Sciatic nerve (tissue), 2 donors: ENCODE measurements around the gene NPFF. TPM values are rescaled to one million over a fixed set of nuclear protein-coding genes. Genes with fewer than 3 reads are reported as not detected.
"Not testable (repeated sequence)": the region's sequence is repeated elsewhere in the genome, so short reads cannot be mapped to it uniquely, and the experiment has no call there.

Source experiments
- ATAC-seq: fragments of 200-7000 bp; cut with Tn5 transposase; one replicate; pipeline ENCODE4 v1.9.1; 2020; ENCODE audit warnings: mild to moderate bottlenecking, moderate library complexity
- DNase-seq: peaks from one replicate; pipeline ENCODE4 v3.0.0-alpha.2; 2020; ENCODE audit warnings: low spot score
- intact Hi-C: fragments of 100-400 bp; cut with DNase I; formaldehyde crosslinking; loops from one replicate; pipeline ENCODE4 v1.14.2; 2022
- total RNA-seq: library from RNA; stranded (reverse); fragmentation: NEBNext Ultra II Directional; extraction: Animal tissue kit (Norgen Biotek cat#: 25700); gene quantifications from one replicate; pipeline ENCODE4 v1.2.1, GENCODE V29; 2021
- donor health status: DM: no; HTN: no; CAD: no.
- donor health status: DM: no; HTN: no; CAD: no.

NPFF gene
- total RNA-seq, 1 donor from 2014 or later, result not detected

GRCh38 chr12:53483225-53483978 lies 23.9 kb downstream of the NPFF start:
- DNase-seq (peak; percentile 45), ATAC-seq (no peak)
- intact Hi-C loops, result no loop called here

GRCh38 chr12:53482626-53483168 lies 24.6 kb downstream of the NPFF start:
- DNase-seq (peak; percentile 61), ATAC-seq (peak; percentile 21)
- intact Hi-C loops, result no loop called here

GRCh38 chr12:53481939-53482586 lies 25.2 kb downstream of the NPFF start:
- intact Hi-C loops, result no loop called here
- DNase-seq, result peak; percentile 45
- no peak for ATAC-seq

- intact Hi-C loops, ATAC-seq: not testable (repeated sequence)
- peak; percentile 42 for DNase-seq
These were observed 25.8 kb downstream of the NPFF start for GRCh38 chr12:53481458-53481857.

GRCh38 chr12:53480491-53481442 lies 26.5 kb downstream of the NPFF start:
- DNase-seq (peak; percentile 50), ATAC-seq (no peak)
- intact Hi-C loops, result no loop called here

- DNase-seq (no peak), ATAC-seq (no peak)
- intact Hi-C loops, result no loop called here
These were observed 28.0 kb downstream of the NPFF start for GRCh38 chr12:53479331-53479730.

- intact Hi-C loops, result no loop called here
- DNase-seq (no peak), ATAC-seq (no peak)
These were observed 28.4 kb downstream of the NPFF start for GRCh38 chr12:53478865-53479264.

GRCh38 chr12:53476769-53477209 lies 30.5 kb downstream of the NPFF start:
- no peak for ATAC-seq

GRCh38 chr12:53474819-53475218 lies 32.5 kb downstream of the NPFF start:
- ATAC-seq, result no peak
- no peak for DNase-seq
- intact Hi-C loops, result no loop called here

More at GRCh38 chr12:53476769-53477209, 30.5 kb downstream of the NPFF start:
- DNase-seq, result no peak
- intact Hi-C loops, result no loop called here

- no peak for DNase-seq
- ATAC-seq, result no peak
- intact Hi-C loops, result no loop called here
These were observed 33.2 kb downstream of the NPFF start for GRCh38 chr12:53474077-53474476.

GRCh38 chr12:53472056-53472582 lies 35.2 kb downstream of the NPFF start:
- ATAC-seq, result no peak
- intact Hi-C loops, result no loop called here

GRCh38 chr12:53468282-53468681 lies 39.0 kb downstream of the NPFF start:
- DNase-seq, result no peak
- intact Hi-C loops, result no loop called here
- ATAC-seq, result no peak

More at GRCh38 chr12:53472056-53472582, 35.2 kb downstream of the NPFF start:
- no peak for DNase-seq

- intact Hi-C loops, result no loop called here
- ATAC-seq (no peak), DNase-seq (no peak)
These were observed 39.4 kb downstream of the NPFF start for GRCh38 chr12:53467880-53468279.

GRCh38 chr12:53467082-53467481 lies 40.2 kb downstream of the NPFF start:
- intact Hi-C loops, result no loop called here
- ATAC-seq (no peak), DNase-seq (no peak)

GRCh38 chr12:53466640-53467039 lies 40.6 kb downstream of the NPFF start:
- DNase-seq, result no peak
- intact Hi-C loops, result no loop called here
- no peak for ATAC-seq

- DNase-seq (no peak), ATAC-seq (no peak)
- intact Hi-C loops, result no loop called here
These were observed 41.6 kb downstream of the NPFF start for GRCh38 chr12:53465679-53466078.

- peak; percentile 31 for ATAC-seq
- DNase-seq, result no peak
- intact Hi-C loops, result no loop called here
These were observed 42.4 kb downstream of the NPFF start for GRCh38 chr12:53464685-53465418.
